PC-9 (cell line): ENCODE data around the gene KIF9.

Source experiments
- CTCF ChIP-seq: fragments of 200-600 bp; sonication (generic); conservative IDR thresholded peaks from 2 replicates; pipeline ENCODE4 v1.6.1; 2017; ENCODE audit warnings: mixed run types, antibody characterized with exemption, mild to moderate bottlenecking, moderate library complexity
- EZH2 ChIP-seq: fragments of 200-600 bp; sonication (generic); IDR thresholded peaks from 2 replicates; pipeline ENCODE4 v1.8.0; 2017; ENCODE audit warnings: antibody characterized with exemption, low read depth

DNA sequence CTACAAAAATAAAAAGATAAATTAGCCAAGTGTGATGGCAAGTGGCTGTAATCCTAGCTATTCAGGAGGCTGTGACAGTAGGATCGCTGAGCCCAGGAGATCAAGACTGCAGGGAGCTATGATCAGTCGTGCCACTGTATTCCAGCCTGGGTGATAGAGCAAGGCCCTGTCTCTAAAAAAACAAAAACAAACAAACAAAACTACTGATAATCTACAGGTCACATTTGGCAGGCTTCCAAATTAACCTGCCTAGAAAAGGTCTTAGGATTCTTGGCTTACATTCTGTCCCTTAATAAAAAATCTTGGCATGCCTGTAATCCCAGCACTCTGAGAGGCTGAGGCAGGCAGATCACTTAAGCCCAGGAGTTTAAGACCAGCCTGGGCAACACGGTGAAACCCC lies 85.3 kb downstream of the KIF9 start:
- TF ChIP-seq CTCF (no peak), EZH2 (no peak)
